Stomach (tissue), 9 donors: ENCODE data around the gene PHLDB1. TPM values are rescaled to one million over a fixed set of nuclear protein-coding genes. Genes with fewer than 3 reads are reported as not detected.
"Not testable (repeated sequence)": the region's sequence is repeated elsewhere in the genome, so short reads cannot be mapped to it uniquely, and the experiment has no call there.

ENCODE experiments used
- DNase-seq, 2 donors: peaks; one replicate each; pipeline versions ENCODE4 v3.0.0 to v3.0.0-alpha.2; 2013 to 2019
- H3K27ac ChIP-seq, 5 donors: fragments of 200-600 bp in 4 of 5; sonication (generic) in 4 of 5; one replicate each; pipeline ENCODE4 v1.5.1; 2013 to 2019; ENCODE audit warnings: mild to moderate bottlenecking in 1 of 5, moderate library complexity in 1 of 5
- H3K27me3 ChIP-seq, 3 donors: fragments of 200-600 bp; sonication (generic); one replicate each; pipeline ENCODE4 v1.5.1; 2017 to 2019; ENCODE audit warnings: mixed run types in 1 of 3
- H3K36me3 ChIP-seq, 4 donors: fragments of 200-600 bp; sonication (generic); 1 replicate in 3 of 4; 2 replicates in 1 of 4; pipeline ENCODE4 v1.5.1; 2016 to 2019
- H3K4me1 ChIP-seq, 4 donors: fragments of 200-600 bp; sonication (generic); one replicate each; pipeline ENCODE4 v1.5.1; 2016 to 2019
- H3K4me3 ChIP-seq, 4 donors: fragments of 200-600 bp; sonication (generic) in 3 of 4; one replicate each; pipeline ENCODE4 v1.5.1; 2016 to 2019; ENCODE audit warnings: mild to moderate bottlenecking in 1 of 4
- H3K9me3 ChIP-seq, 4 donors: fragments of 200-600 bp; sonication (generic); one replicate each; pipeline ENCODE4 v1.5.1; 2016 to 2019
- CTCF ChIP-seq, 7 experiments: fragments of 450-650 bp in 4 of 7; fragments of 200-600 bp in 3 of 7; sonication (generic) in 3 of 7; IDR thresholded peaks; one replicate each; pipeline ENCODE4 v1.5.1; 2016 to 2019; ENCODE audit warnings: antibody characterized with exemption in 7 of 7, control low read depth in 2 of 7, mild to moderate bottlenecking in 1 of 7
- EP300 ChIP-seq: sonication (generic); formaldehyde crosslinking; IDR thresholded peaks from one replicate; pipeline ENCODE4 v1.6.1; 2017; ENCODE audit warnings: antibody characterized with exemption
- POLR2A ChIP-seq, 4 donors: fragments of 450-650 bp; IDR thresholded peaks; one replicate each; pipeline ENCODE4 v1.6.1; 2016; ENCODE audit warnings: antibody characterized with exemption in 4 of 4, control low read depth in 2 of 4, mild to moderate bottlenecking in 1 of 4, moderate library complexity in 1 of 4
- POLR2AphosphoS5 ChIP-seq, 3 donors: sonication (generic); formaldehyde crosslinking; IDR thresholded peaks; one replicate each; pipeline ENCODE4 v1.6.1; 2016; ENCODE audit warnings: antibody characterized with exemption in 3 of 3
- WGBS, 5 donors: extraction: QIAGEN DNeasy Blood & Tissue Kit in 3 of 5; methylation state at CpG; one replicate each; pipeline versions ENCODE4 v1.1.5 to v1.1.7; 2013 to 2018; 5-methylcytosine and 5-hydroxymethylcytosine counted together
- intact Hi-C: fragments of 100-400 bp; cut with DNase I; formaldehyde crosslinking; loops from one replicate; pipeline ENCODE4 v1.15.1; 2023; ENCODE audit warnings: low total_unique reads
- polyA plus RNA-seq, 3 donors: library from polyadenylated mRNA; stranded (reverse); fragments of 200-250 nt; gene quantifications; one replicate each; pipeline ENCODE4 v1.2.3, GENCODE V29; 2013
- total RNA-seq, 5 donors: library from RNA; depleted of rRNA; stranded (reverse); fragments of >200 nt; gene quantifications; one replicate each; pipeline versions ENCODE4 v1.1.0 to v1.2.3, GENCODE V29; 2014 to 2016
- donor health status: healthy with polysubstance abuse.
- donor health status: Bipolar disorder and iron deficiency.
- donor health status: healthy.

Gene PHLDB1
- total and polyA plus RNA-seq, 8 donors = 28.4 to 291 (median 41.4) TPM

- peak overlapping the region; percentile 55 to 98 (median 91) for H3K27ac ChIP-seq
- DNase-seq = peak; percentile 59 to 86
- peaks cover 63 to 92% (median 81%) of the 10 kb centered on the region in 4 donors for H3K4me1 ChIP-seq
- peaks cover 0 to 3% (median under 1%) of the 10 kb centered on the region in 4 donors for H3K36me3 ChIP-seq
- intact Hi-C loops = loop anchor here (5.0 kb wide), 1 partner anchor 49 kb away; no protein-coding TSS in a partner anchor
- H3K9me3 ChIP-seq = no peaks in the 10 kb centered on the region
- WGBS, 5 donors = 6 to 14% (median 9%) methylated on average over 28 to 69 of the region's 69 CpGs
- TF ChIP-seq POLR2A (IDR thresholded peaks at IDR 0.05) (no peak), POLR2AphosphoS5 (IDR thresholded peaks at IDR 0.05) (peak; percentile 45 to 49 (median 47))
- peak overlapping the region; percentile 47 to 79 (median 70) for H3K4me3 ChIP-seq
- peaks cover 0 to 42% (median 34%) of the 10 kb centered on the region in 3 donors for H3K27me3 ChIP-seq
Observed at GRCh38 chr11:118608360-118609227, 1.2 kb downstream of the PHLDB1 start.

- Histone ChIP-seq H3K27me3 (peaks cover 0 to 42% (median 34%) of the 10 kb centered on the region in 3 donors), H3K27ac (peak overlapping the region; percentile 55 to 98 (median 91)), H3K9me3 (no peaks in the 10 kb centered on the region), H3K4me1 (peaks cover 60 to 87% (median 75%) of the 10 kb centered on the region in 4 donors), H3K36me3 (peaks cover 3 to 14% (median 9%) of the 10 kb centered on the region in 4 donors), H3K4me3 (peak overlapping the region; percentile 47 to 79 (median 70))
- DNase-seq = peak; percentile 29 to 81
- TF ChIP-seq CTCF (IDR thresholded peaks at IDR 0.05) (no peak), POLR2AphosphoS5 (IDR thresholded peaks at IDR 0.05) (no peak), POLR2A (IDR thresholded peaks at IDR 0.05) (no peak), EP300 (no peak)
- 4 to 16% (median 12%) methylated on average over 37 to 57 of the region's 57 CpGs for WGBS, 5 donors
- intact Hi-C loops = loop anchor here (5.0 kb wide), 1 partner anchor 48 kb away; no protein-coding TSS in a partner anchor
Observed at GRCh38 chr11:118609380-118610224, 2.2 kb downstream of the PHLDB1 start.

GRCh38 chr11:118610225-118610772, 2.9 kb downstream of the PHLDB1 start:
- TF ChIP-seq POLR2A (IDR thresholded peaks at IDR 0.05) = no peak
- TF ChIP-seq EP300 = no peak
- Histone ChIP-seq H3K9me3 (no peaks in the 10 kb centered on the region), H3K4me3 (peak overlapping the region; percentile 47 to 79 (median 70)), H3K27me3 (peaks cover 0 to 42% (median 34%) of the 10 kb centered on the region in 3 donors), H3K4me1 (peaks cover 53 to 80% (median 68%) of the 10 kb centered on the region in 4 donors), H3K36me3 (peaks cover 10 to 21% (median 14%) of the 10 kb centered on the region in 4 donors), H3K27ac (peak overlapping the region; percentile 55 to 98 (median 91))
- WGBS, 5 donors = 7 to 26% (median 19%) methylated on average over 15 to 42 of the region's 42 CpGs
- intact Hi-C loops = no loop called here
- DNase-seq = peak in 1 of 2 donors; percentile 26

GRCh38 chr11:118610773-118611432, 3.5 kb downstream of the PHLDB1 start:
- TF ChIP-seq EP300 (no peak), POLR2AphosphoS5 (IDR thresholded peaks at IDR 0.05) (peak in 1 of 3 donors; percentile 47), POLR2A (IDR thresholded peaks at IDR 0.05) (no peak), CTCF (IDR thresholded peaks at IDR 0.05) (peak in 4 of 7 experiments; percentile 55 to 87 (median 82))
- no peaks in the 10 kb centered on the region for H3K9me3 ChIP-seq
- peak overlapping the region; percentile 47 to 79 (median 70) for H3K4me3 ChIP-seq
- H3K27me3 ChIP-seq = peaks cover 0 to 42% (median 34%) of the 10 kb centered on the region in 3 donors
- DNase-seq = peak; percentile 90 to 93
- 2 to 6% (median 4%) methylated on average over 25 to 54 of the region's 54 CpGs for WGBS, 5 donors
- peaks cover 11 to 27% (median 20%) of the 10 kb centered on the region in 4 donors for H3K36me3 ChIP-seq
- H3K27ac ChIP-seq = peak overlapping the region; percentile 55 to 98 (median 91)
- peaks cover 49 to 79% (median 66%) of the 10 kb centered on the region in 4 donors for H3K4me1 ChIP-seq
- intact Hi-C loops = no loop called here

- Histone ChIP-seq H3K27ac (peak overlapping the region in 4 of 5 donors; percentile 85 to 98 (median 92)), H3K4me1 (peaks cover 44 to 78% (median 61%) of the 10 kb centered on the region in 4 donors), H3K27me3 (peaks cover 0 to 42% (median 34%) of the 10 kb centered on the region in 3 donors), H3K4me3 (peak overlapping the region; percentile 47 to 79 (median 70)), H3K36me3 (peaks cover 16 to 32% (median 25%) of the 10 kb centered on the region in 4 donors)
- WGBS, 5 donors = 53 to 69% (median 62%) methylated on average over 19 of the region's 19 CpGs
- intact Hi-C loops, DNase-seq, H3K9me3 ChIP-seq: not testable (repeated sequence)
Observed at GRCh38 chr11:118611433-118611795, 4.0 kb downstream of the PHLDB1 start.
